ENCODE measurements around the gene PLEKHG2. TPM values are rescaled to one million over a fixed set of nuclear protein-coding genes. Genes with fewer than 3 reads are reported as not detected.

The PLEKHG2 gene
- total RNA-seq, 1 experiment from 2014 or later: 29.0 TPM

DNA sequence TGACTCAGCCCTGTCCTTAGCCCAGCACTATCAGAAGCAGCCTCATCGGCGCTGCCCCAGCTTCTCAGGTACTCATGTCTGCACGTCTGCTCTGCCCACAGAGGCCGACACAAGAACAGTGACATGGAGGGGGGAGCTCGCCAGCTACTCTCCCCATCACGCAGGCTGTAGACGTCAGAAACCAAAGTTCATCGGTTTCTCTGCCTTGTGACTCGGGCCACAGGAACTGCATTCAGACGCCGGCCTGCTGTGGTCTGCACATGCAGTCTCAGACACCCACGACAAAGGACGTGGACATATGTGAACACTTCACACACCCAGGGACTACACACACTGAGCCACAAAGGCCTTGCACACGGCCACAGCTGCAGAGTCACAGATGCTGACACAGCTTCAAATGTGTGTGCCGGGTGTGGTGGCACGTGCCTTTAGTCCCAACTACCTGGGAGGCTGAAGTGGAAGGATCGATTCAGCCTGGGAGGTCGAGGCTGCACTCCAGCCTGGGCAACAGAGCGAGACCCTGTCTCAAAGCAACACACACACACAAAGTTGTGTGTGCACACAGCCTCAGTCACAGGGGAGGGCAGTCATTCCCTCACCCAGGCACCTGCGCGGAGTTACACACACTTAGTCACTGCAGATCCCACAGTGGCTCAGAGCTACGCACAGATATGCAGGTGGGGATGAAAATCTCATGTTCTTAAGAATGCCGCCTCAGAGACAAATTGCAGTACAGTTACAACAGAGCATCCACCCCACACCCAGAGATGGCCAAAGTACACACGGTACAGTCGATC, 10.7 kb upstream of the PLEKHG2 start:
- H4K20me1 ChIP-seq (ENCODE audit: insufficient read depth): no peaks in the 10 kb centered on the region
- no peaks in the 10 kb centered on the region for H3K9me3 ChIP-seq (ENCODE audit: control insufficient read depth in 1 of 2, insufficient read depth in 1 of 2, low read depth in 1 of 2, low read length in 2 of 2)
- DNase-seq (ENCODE audit: low read depth, low spot score): peak; percentile 78
- H3K4me2 ChIP-seq (ENCODE audit: low read length): peak overlapping the region; percentile 92
- TSS peak; percentile 27 for BruUV-seq (replicated peaks)
- ChIA-PET CTCF (interaction anchor here (0.9 to 1.0 kb wide), 2 partner anchors 10 kb away, joined by 3 to 4 read pairs; partner anchors contain the start of genes MED29 and PAF1), POLR2A (interaction anchor here (1.0 to 3.8 kb wide), 6 partner anchors 8 to 34 kb away, joined by 3 to 26 read pairs (median 6); partner anchors contain the start of genes MED29, PAF1 and RPS16), RAD21 (ENCODE audit: low non-redundant PET in 1 of 2, low total read pairs in 2 of 2, uncharacterized antibody in 2 of 2, unreplicated experiment in 2 of 2) (interaction anchor here in 1 of 2 experiments (1.4 kb wide), 1 partner anchor 10 kb away, joined by 4 read pairs; no protein-coding TSS in a partner anchor)
- H3K27ac ChIP-seq (ENCODE audit: low read depth, low read length): peak overlapping the region; percentile 99
- intact Hi-C loops (cut with micrococcal nuclease): loop anchor here (1.0 kb wide), 1 partner anchor 10 kb away; no protein-coding TSS in a partner anchor
- no peaks in the 10 kb centered on the region for H3K36me3 ChIP-seq (ENCODE audit: control insufficient read depth in 1 of 2, insufficient read depth in 2 of 2, low read length in 2 of 2)
- no peaks in the 10 kb centered on the region for H3K9me2 ChIP-seq (ENCODE audit: insufficient read depth)
- H3K79me2 ChIP-seq (ENCODE audit: insufficient read depth, low read length): peaks cover 15% of the 10 kb centered on the region
- no peak overlapping the region for H2AFZ ChIP-seq (ENCODE audit: low read depth, low read length, poor library complexity, severe bottlenecking)
- ATAC-seq: peak; percentile 18
- peak overlapping the region; percentile 43 to 56 for H3K4me3 ChIP-seq (replicated peaks in 1 of 2; ENCODE audit: low read depth in 1 of 2, low read length in 2 of 2)
- H3K9ac ChIP-seq (ENCODE audit: low read length): peak overlapping the region; percentile 97
- peaks cover 57 to 96% of the 10 kb centered on the region in 2 experiments for H3K4me1 ChIP-seq (ENCODE audit: control insufficient read depth in 1 of 2, insufficient read depth in 2 of 2, low read length in 2 of 2)
- TF ChIP-seq EZH2phosphoT487 (IDR thresholded peaks at IDR 0.05; ENCODE audit: borderline replicate concordance) (no peak), POLR2A (IDR thresholded peaks at IDR 0.05; ENCODE audit: borderline replicate concordance, extremely low read depth, insufficient read depth, insufficient read length) (no peak), TCF7L2 (IDR thresholded peaks at IDR 0.05; ENCODE audit: borderline replicate concordance, extremely low read depth, insufficient read depth, insufficient read length) (no peak), EZH2 (IDR thresholded peaks at IDR 0.05) (no peak), ZFX (IDR thresholded peaks at IDR 0.05) (no peak), ELF1 (IDR thresholded peaks at IDR 0.05; ENCODE audit: borderline replicate concordance, low read depth) (no peak), YY1 (IDR thresholded peaks at IDR 0.05; ENCODE audit: extremely low read depth, insufficient replicate concordance, low read depth, low read length) (no peak), REST (IDR thresholded peaks at IDR 0.05; ENCODE audit: low read depth) (no peak), JUND (IDR thresholded peaks at IDR 0.05) (no peak), CEBPB (IDR thresholded peaks at IDR 0.05; ENCODE audit: low read depth) (no peak), RAD21 (IDR thresholded peaks at IDR 0.05; ENCODE audit: low read depth) (no peak), FOSL1 (IDR thresholded peaks at IDR 0.05; ENCODE audit: low read depth) (no peak), SRF (IDR thresholded peaks at IDR 0.05; ENCODE audit: low read depth) (no peak), EGR1 (IDR thresholded peaks at IDR 0.05; ENCODE audit: low read depth) (no peak), SP1 (IDR thresholded peaks at IDR 0.05; ENCODE audit: low read depth) (no peak), ZBTB33 (IDR thresholded peaks at IDR 0.05; ENCODE audit: extremely low read depth, insufficient replicate concordance, low read length) (no peak), CBX3 (IDR thresholded peaks at IDR 0.05; ENCODE audit: low read depth) (no peak)
- TF ChIP-seq, protein P1, sequence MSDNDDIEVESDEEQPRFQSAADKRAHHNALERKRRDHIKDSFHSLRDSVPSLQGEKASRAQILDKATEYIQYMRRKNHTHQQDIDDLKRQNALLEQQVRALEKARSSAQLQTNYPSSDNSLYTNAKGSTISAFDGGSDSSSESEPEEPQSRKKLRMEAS (IDR thresholded peaks at IDR 0.05): no peak
- TF ChIP-seq, protein P2, sequence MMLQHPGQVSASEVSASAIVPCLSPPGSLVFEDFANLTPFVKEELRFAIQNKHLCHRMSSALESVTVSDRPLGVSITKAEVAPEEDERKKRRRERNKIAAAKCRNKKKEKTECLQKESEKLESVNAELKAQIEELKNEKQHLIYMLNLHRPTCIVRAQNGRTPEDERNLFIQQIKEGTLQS (IDR thresholded peaks at IDR 0.05): no peak
- H3K27me3 ChIP-seq (ENCODE audit: insufficient read depth, low read length): no peaks in the 10 kb centered on the region
